Measurements from ENCODE around the gene TNFRSF25. TPM values are rescaled to one million over a fixed set of nuclear protein-coding genes. Genes with fewer than 3 reads are reported as not detected.

Gene TNFRSF25
- total and polyA plus RNA-seq, 2 of the 8 experiments (the other 6 are each of a cell fraction or from before 2014, with no cell fraction given), result 10.7 to 19.5 TPM

DNA sequence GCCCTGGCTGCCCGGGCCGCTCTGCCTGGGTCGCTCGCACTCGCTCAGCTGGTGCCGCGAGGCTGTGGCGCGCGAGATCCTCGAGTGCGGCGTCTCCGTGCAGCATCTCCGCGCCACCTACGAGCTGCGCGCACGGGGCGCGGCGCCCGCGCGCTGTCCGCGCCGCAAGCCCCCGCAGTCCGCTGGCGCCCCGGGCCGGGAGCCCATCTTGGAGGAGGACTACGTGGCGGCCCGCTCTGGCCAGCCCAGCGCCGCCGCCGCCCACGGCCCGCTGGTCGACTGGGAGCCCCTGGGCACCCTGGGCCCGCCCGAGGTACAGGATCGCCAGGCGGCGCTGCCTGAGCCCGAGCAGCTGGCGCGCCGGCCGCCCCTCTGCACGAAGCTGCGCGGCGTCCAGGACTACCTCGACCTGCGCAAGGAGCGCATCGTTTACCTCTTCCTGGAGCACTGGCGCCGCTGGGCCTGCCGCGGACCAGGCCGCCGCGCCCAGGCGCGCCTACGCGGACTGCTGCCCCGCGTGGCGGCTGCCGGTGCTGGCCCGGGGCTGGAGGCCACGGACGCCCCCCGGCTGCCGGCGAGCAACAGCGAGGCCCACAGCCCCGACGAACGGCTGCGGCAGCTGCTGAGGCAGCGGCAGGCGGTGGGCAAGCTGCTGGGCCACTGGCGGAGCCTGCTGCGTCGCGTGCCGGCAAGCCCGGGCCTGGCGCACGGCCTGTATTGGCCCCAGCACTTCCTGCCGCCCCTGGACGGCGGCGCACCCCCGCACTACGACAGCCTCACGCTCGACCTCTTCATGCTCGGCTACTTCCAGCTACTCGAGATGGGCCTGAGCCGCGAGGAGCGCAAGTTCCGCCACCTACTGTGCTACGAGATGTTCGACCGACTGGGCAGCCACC, 10.9 kb downstream of the TNFRSF25 start (continued):
- peak; percentile 31; the same call in 1 of the 2 replicates for TF ChIP-seq NRF1 (IDR thresholded peaks at IDR 0.05; ENCODE audit: low read depth, low read length)
- TF ChIP-seq POLR2AphosphoS5 (IDR thresholded peaks at IDR 0.05; ENCODE audit: low read depth, low read length), result no peak
- TF ChIP-seq SUZ12 (IDR thresholded peaks at IDR 0.05; ENCODE audit: low read length), result peak; percentile 49
- TF ChIP-seq GTF2F1 (IDR thresholded peaks at IDR 0.05; ENCODE audit: borderline replicate concordance, low read depth, low read length), result no peak
- peak; percentile 23; the same call in 1 of the 2 replicates for TF ChIP-seq RBBP5 (IDR thresholded peaks at IDR 0.05; ENCODE audit: borderline replicate concordance, low read depth, low read length)
- TF ChIP-seq KDM4A (IDR thresholded peaks at IDR 0.05; ENCODE audit: low read depth, low read length, severe bottlenecking), result peak; percentile 51
- TF ChIP-seq BACH1 (IDR thresholded peaks at IDR 0.05; ENCODE audit: low read length), result peak; percentile 21; the same call in 1 of the 2 replicates
- TF ChIP-seq, protein P1, sequence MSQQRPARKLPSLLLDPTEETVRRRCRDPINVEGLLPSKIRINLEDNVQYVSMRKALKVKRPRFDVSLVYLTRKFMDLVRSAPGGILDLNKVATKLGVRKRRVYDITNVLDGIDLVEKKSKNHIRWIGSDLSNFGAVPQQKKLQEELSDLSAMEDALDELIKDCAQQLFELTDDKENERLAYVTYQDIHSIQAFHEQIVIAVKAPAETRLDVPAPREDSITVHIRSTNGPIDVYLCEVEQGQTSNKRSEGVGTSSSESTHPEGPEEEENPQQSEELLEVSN (IDR thresholded peaks at IDR 0.05), result peak; percentile 78; the same call in 1 of the 2 replicates

All from H1 (cell line).